GM12878 (cell line): ENCODE results near the gene TOMM20. TPM values are rescaled to one million over a fixed set of nuclear protein-coding genes. Genes with fewer than 3 reads are reported as not detected.

Experiments
- ATF7 ChIP-seq: fragments of 450-650 bp; IDR thresholded peaks from 2 replicates; pipeline ENCODE4 v1.6.1; 2016; ENCODE audit warnings: low read depth, mild to moderate bottlenecking
- BACH1 ChIP-seq: fragments of 450-650 bp; IDR thresholded peaks from 2 replicates; pipeline ENCODE4 v1.6.1; 2017; ENCODE audit warnings: mild to moderate bottlenecking, borderline replicate concordance
- BCL11A ChIP-seq: IDR thresholded peaks from 2 replicates; pipeline ENCODE4 v1.6.1; 2011; ENCODE audit warnings: low read depth, low read length
- CTCF ChIP-seq, 3 experiments: IDR thresholded peaks in 2 of 3; conservative IDR thresholded peaks in 1 of 3; 2 replicates each; pipeline ENCODE4 v1.5.1; 2011; ENCODE audit warnings: low read depth in 3 of 3, low read length in 3 of 3, mild to moderate bottlenecking in 3 of 3, control low read depth in 2 of 3, moderate library complexity in 2 of 3, inconsistent platforms in 1 of 3, mixed read lengths in 1 of 3; ENCODE audit not compliant: control insufficient read depth in 2 of 3, insufficient read depth in 1 of 3; ENCODE audit errors: extremely low read depth in 1 of 3
- FOS ChIP-seq: IDR thresholded peaks from 3 replicates; pipeline ENCODE4 v1.6.1; 2011; ENCODE audit warnings: borderline replicate concordance; ENCODE audit not compliant: insufficient read length; ENCODE audit errors: extremely low read depth
- GATAD2B ChIP-seq: fragments of 450-650 bp; conservative IDR thresholded peaks from 2 replicates; pipeline ENCODE4 v1.6.1; 2017; ENCODE audit warnings: low read depth, mild to moderate bottlenecking, moderate library complexity
- HSF1 ChIP-seq: fragments of 150-350 bp; IDR thresholded peaks from 2 replicates; pipeline ENCODE4 v1.6.1; 2014; ENCODE audit warnings: mild to moderate bottlenecking, low read depth, low read length
- MXI1 ChIP-seq: fragments of 150-350 bp; IDR thresholded peaks from 2 replicates; pipeline ENCODE4 v1.6.1; 2011; ENCODE audit warnings: low read depth, mild to moderate bottlenecking, inconsistent platforms, low read length, improper control_type of control experiment
- NKRF ChIP-seq: fragments of 450-650 bp; conservative IDR thresholded peaks from 2 replicates; pipeline ENCODE4 v1.6.1; 2017; ENCODE audit warnings: mild to moderate bottlenecking, moderate library complexity
- POLR2AphosphoS2 ChIP-seq: IDR thresholded peaks from 2 replicates; pipeline ENCODE4 v1.6.1; 2011; ENCODE audit warnings: low read depth, mild to moderate bottlenecking, low read length, improper control_type of control experiment, moderate library complexity
- PRDM15 ChIP-seq: fragments of 450-650 bp; formaldehyde crosslinking; IDR thresholded peaks from 2 replicates; pipeline ENCODE4 v1.4.0; 2020; ENCODE audit warnings: mild to moderate bottlenecking, moderate library complexity
- RAD21 ChIP-seq: IDR thresholded peaks from 2 replicates; pipeline ENCODE4 v1.6.1; 2011; ENCODE audit warnings: mild to moderate bottlenecking, low read depth, low read length, moderate library complexity; ENCODE audit not compliant: insufficient read depth
- SREBF1 ChIP-seq: IDR thresholded peaks from 2 replicates; pipeline ENCODE4 v1.6.1; 2012; ENCODE audit warnings: mild to moderate bottlenecking, low read length
- SUPT20H ChIP-seq: IDR thresholded peaks from 2 replicates; pipeline ENCODE4 v1.6.1; 2011; ENCODE audit warnings: low read depth, mild to moderate bottlenecking, low read length, moderate library complexity, borderline replicate concordance; ENCODE audit not compliant: control insufficient read depth
- TARDBP ChIP-seq: IDR thresholded peaks from 2 replicates; pipeline ENCODE4 v1.6.1; 2016; ENCODE audit warnings: borderline replicate concordance
- TCF3 ChIP-seq: IDR thresholded peaks from 2 replicates; pipeline ENCODE4 v1.6.1; 2012; ENCODE audit warnings: low read depth, mild to moderate bottlenecking, low read length, borderline replicate concordance; ENCODE audit not compliant: insufficient read depth
- USF1 ChIP-seq: IDR thresholded peaks from 2 replicates; pipeline ENCODE4 v1.6.1; 2011; ENCODE audit warnings: borderline replicate concordance, low read depth, mild to moderate bottlenecking, moderate library complexity, mixed read lengths, low read length; ENCODE audit not compliant: insufficient read depth; ENCODE audit errors: extremely low read length
- WRNIP1 ChIP-seq: IDR thresholded peaks from 2 replicates; pipeline ENCODE4 v1.6.1; 2011; ENCODE audit warnings: low read depth, low read length, improper control_type of control experiment, borderline replicate concordance
- ZNF217 ChIP-seq: fragments of 450-650 bp; IDR thresholded peaks from 2 replicates; pipeline ENCODE4 v1.6.1; 2017; ENCODE audit warnings: antibody characterized with exemption, mild to moderate bottlenecking
- polyA plus RNA-seq, 11 experiments: library from polyadenylated mRNA; depleted of rRNA in 4 of 11; unstranded in 6 of 11; stranded (reverse) in 5 of 11; fragments of >200 nt; fragmentation: Nextera tagmentation in 4 of 11; fragmentation: Illumina TruSeq in 1 of 11; extraction: Ambion mirVana in 4 of 11; extraction: Trizol in 1 of 11; gene quantifications; 1 replicate in 1 of 11; 2 replicates in 10 of 11; pipeline versions ENCODE4 v1.2.1 to v1.2.3, GENCODE V29; 2011 to 2016; ENCODE audit warnings: inconsistent platforms in 2 of 11, missing spikeins in 2 of 11, low read depth in 1 of 11
- total RNA-seq, 4 experiments: library from RNA; depleted of rRNA in 3 of 4; stranded (reverse); fragments of >200 nt in 3 of 4; fragmentation: Illumina TruSeq in 1 of 4; extraction: Trizol in 1 of 4; gene quantifications; 2 replicates each; pipeline versions ENCODE4 v1.2.1 to v1.2.3, GENCODE V29; 2013 to 2021

TOMM20 gene
- total and polyA plus RNA-seq, 10 of the 15 experiments (the other 5 are each of a cell fraction or from before 2014, with no cell fraction given) = 39.8 to 138 (median 70.1) TPM

GRCh38 chr1:235075048-235075776 is 53.4 kb downstream of the TOMM20 start (continued):
- TF ChIP-seq ATF7 (peak; percentile 99), TCF3 (peak; percentile 98), BACH1 (peak; percentile 96), FOS (no peak), BCL11A (peak; percentile 99), SREBF1 (no peak), RAD21 (peak; percentile 12; the same call in 1 of the 2 replicates), POLR2AphosphoS2 (peak; percentile 66), ZNF217 (peak; percentile 73), USF1 (no peak), HSF1 (0 out of 2 replicates have a peak, but pooled peaks have one; percentile 51), MXI1 (peak; percentile 88; the same call in 1 of the 2 replicates), GATAD2B (peak; percentile 99), PRDM15 (CRISPR knock-in tag) (no peak), WRNIP1 (no peak), CTCF (IDR thresholded peaks at IDR 0.05 in 2 of 3, conservative IDR thresholded peaks at IDR 0.05 in 1 of 3; ENCODE audit: control insufficient read depth in 2 of 3, extremely low read depth in 1 of 3, insufficient read depth in 1 of 3, low read depth in 3 of 3, low read length in 3 of 3) (no peak), TARDBP (peak; percentile 79), NKRF (peak; percentile 46; the same call in 1 of the 2 replicates), SUPT20H (no peak)
